Stimulated activated CD8-positive, alpha-beta memory T cell treated with anti-CD3 and anti-CD28 coated beads, Interleukin-12 subunit alpha, Interleukin-12 subunit beta, amount 100 ng/mL, for 24 hours (primary cell): Measurements from ENCODE around the gene YWHAE.
"Not testable (repeated sequence)": the region's sequence is repeated elsewhere in the genome, so short reads cannot be mapped to it uniquely, and the experiment has no call there.

Experiments
- DNase-seq: peaks from one replicate; pipeline ENCODE4 v3.0.0-alpha.2; 2020; ENCODE audit errors: extremely low read depth

The YWHAE gene

GRCh38 chr17:1329745-1330343, 70.2 kb downstream of the YWHAE start:
- no peak for DNase-seq

- no peak for DNase-seq
Observed at GRCh38 chr17:1328437-1328836, 71.6 kb downstream of the YWHAE start.

GRCh38 chr17:1325766-1326165, 74.3 kb downstream of the YWHAE start:
- DNase-seq = no peak

GRCh38 chr17:1324201-1324771, 75.7 kb downstream of the YWHAE start:
- DNase-seq = no peak

- DNase-seq = no peak
Observed at GRCh38 chr17:1323336-1323735, 76.7 kb downstream of the YWHAE start.

- no peak for DNase-seq
Observed at GRCh38 chr17:1322480-1322879, 77.5 kb downstream of the YWHAE start.

GRCh38 chr17:1322014-1322428, 78.0 kb downstream of the YWHAE start:
- no peak for DNase-seq

- no peak for DNase-seq
Observed at GRCh38 chr17:1315891-1316403, 84.1 kb downstream of the YWHAE start.

- DNase-seq = no peak
Observed at GRCh38 chr17:1315409-1315808, 84.6 kb downstream of the YWHAE start.

- DNase-seq = no peak
Observed at GRCh38 chr17:1313270-1314005, 86.6 kb downstream of the YWHAE start.

GRCh38 chr17:1312261-1312870, 87.7 kb downstream of the YWHAE start:
- no peak for DNase-seq

GRCh38 chr17:1307829-1308228, 92.2 kb downstream of the YWHAE start:
- not testable (repeated sequence) for DNase-seq

- DNase-seq = no peak
Observed at GRCh38 chr17:1304962-1305563, 95.0 kb downstream of the YWHAE start.

GRCh38 chr17:1304522-1304921, 95.5 kb downstream of the YWHAE start:
- DNase-seq = no peak

GRCh38 chr17:1302761-1303160, 97.3 kb downstream of the YWHAE start:
- DNase-seq = no peak

GRCh38 chr17:1301546-1301945, 98.5 kb downstream of the YWHAE start:
- no peak for DNase-seq

GRCh38 chr17:1300371-1300905, 99.6 kb downstream of the YWHAE start:
- no peak for DNase-seq

GRCh38 chr17:1299552-1300370, 100.3 kb downstream of the YWHAE start:
- DNase-seq = no peak

GRCh38 chr17:1298606-1299005, 101.4 kb downstream of the YWHAE start:
- DNase-seq = peak; percentile 23
